Spleen (tissue), 7 donors: ENCODE measurements around the gene CFAP70.

Source experiments
- POLR2A ChIP-seq, 3 donors: fragments of 450-650 bp; IDR thresholded peaks; one replicate each; pipeline ENCODE4 v1.5.1; 2017; ENCODE audit warnings: antibody characterized with exemption in 3 of 3, mild to moderate bottlenecking in 1 of 3
- POLR2AphosphoS5 ChIP-seq, 3 donors: sonication (generic); formaldehyde crosslinking; IDR thresholded peaks; one replicate each; pipeline ENCODE4 v1.5.1; 2017; ENCODE audit warnings: antibody characterized with exemption in 3 of 3
- TF ChIP-seq, protein P1 (sequence below), 11 experiments: fragments of 200-600 bp in 7 of 11; fragments of 450-650 bp in 4 of 11; sonication (generic) in 4 of 11; IDR thresholded peaks in 8 of 11; conservative IDR thresholded peaks in 3 of 11; 1 replicate in 7 of 11; 2 replicates in 4 of 11; pipeline versions ENCODE4 v1.4.0 to v1.8.0; 2016 to 2021; ENCODE audit warnings: antibody characterized with exemption in 11 of 11, inconsistent platforms in 4 of 11, mild to moderate bottlenecking in 1 of 11
- donor health status: DM: no; HTN: no; CAD: no; lungs with moderate emphysema.
- donor health status: DM: no; HTN: no; CAD: no.
- donor health status: DM: no; HTN: no; CAD: no.

DNA sequence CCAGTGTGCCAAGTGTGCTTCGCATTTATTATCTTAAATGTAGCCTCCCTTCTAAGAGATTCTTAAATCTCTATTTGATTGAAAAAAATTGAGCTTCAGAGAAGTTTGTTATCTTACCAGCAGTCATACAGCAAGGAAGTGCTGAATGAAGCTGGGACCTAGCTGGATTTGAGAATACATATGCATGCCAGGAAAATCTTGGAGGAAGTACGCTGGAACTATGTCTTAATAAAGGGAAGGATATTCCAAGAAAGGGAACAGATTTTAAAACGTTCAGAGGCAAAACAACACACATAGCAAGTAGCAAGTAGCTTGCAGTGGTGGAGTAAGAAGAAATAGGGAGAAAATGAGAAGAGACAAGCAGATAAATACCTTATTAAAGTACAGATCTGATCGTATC, 1.5 kb downstream of the CFAP70 start:
- TF ChIP-seq, protein P1, sequence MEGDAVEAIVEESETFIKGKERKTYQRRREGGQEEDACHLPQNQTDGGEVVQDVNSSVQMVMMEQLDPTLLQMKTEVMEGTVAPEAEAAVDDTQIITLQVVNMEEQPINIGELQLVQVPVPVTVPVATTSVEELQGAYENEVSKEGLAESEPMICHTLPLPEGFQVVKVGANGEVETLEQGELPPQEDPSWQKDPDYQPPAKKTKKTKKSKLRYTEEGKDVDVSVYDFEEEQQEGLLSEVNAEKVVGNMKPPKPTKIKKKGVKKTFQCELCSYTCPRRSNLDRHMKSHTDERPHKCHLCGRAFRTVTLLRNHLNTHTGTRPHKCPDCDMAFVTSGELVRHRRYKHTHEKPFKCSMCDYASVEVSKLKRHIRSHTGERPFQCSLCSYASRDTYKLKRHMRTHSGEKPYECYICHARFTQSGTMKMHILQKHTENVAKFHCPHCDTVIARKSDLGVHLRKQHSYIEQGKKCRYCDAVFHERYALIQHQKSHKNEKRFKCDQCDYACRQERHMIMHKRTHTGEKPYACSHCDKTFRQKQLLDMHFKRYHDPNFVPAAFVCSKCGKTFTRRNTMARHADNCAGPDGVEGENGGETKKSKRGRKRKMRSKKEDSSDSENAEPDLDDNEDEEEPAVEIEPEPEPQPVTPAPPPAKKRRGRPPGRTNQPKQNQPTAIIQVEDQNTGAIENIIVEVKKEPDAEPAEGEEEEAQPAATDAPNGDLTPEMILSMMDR (IDR thresholded peaks at IDR 0.05 in 8 of 11, conservative IDR thresholded peaks at IDR 0.05 in 3 of 11), result no peak
- TF ChIP-seq POLR2A (IDR thresholded peaks at IDR 0.05) (no peak), POLR2AphosphoS5 (IDR thresholded peaks at IDR 0.05) (no peak)
